Mesenchymal stem cell (in vitro differentiated cells and primary cell): ENCODE measurements around the gene RUSF1.
A peak's percentile ranks its signal among the peaks of the same experiment; 100 is the strongest.

Experiments used
- DNase-seq: peaks from one replicate; pipeline ENCODE4 v3.0.0-alpha.2; 2013
- H2AFZ ChIP-seq: one replicate; pipeline ENCODE4 v1.6.1; 2013; ENCODE audit warnings: low read depth, mild to moderate bottlenecking, control low read depth, inconsistent platforms, low read length, moderate library complexity
- H2AK5ac ChIP-seq: 2 replicates; pipeline ENCODE4 v1.6.1; 2013; ENCODE audit warnings: low read length, moderate library complexity, mild to moderate bottlenecking, inconsistent platforms; ENCODE audit not compliant: severe bottlenecking
- H2BK120ac ChIP-seq: one replicate; pipeline ENCODE4 v1.6.1; 2013; ENCODE audit warnings: low read depth, mild to moderate bottlenecking, inconsistent platforms, low read length, moderate library complexity
- H2BK12ac ChIP-seq, 2 experiments: one replicate each; pipeline ENCODE4 v1.6.1; 2013; ENCODE audit warnings: inconsistent platforms in 2 of 2, low read length in 2 of 2, mild to moderate bottlenecking in 2 of 2, moderate library complexity in 2 of 2, control low read depth in 1 of 2
- H2BK15ac ChIP-seq: one replicate; pipeline ENCODE4 v1.6.1; 2013; ENCODE audit warnings: mild to moderate bottlenecking, low read depth, inconsistent platforms; ENCODE audit not compliant: poor library complexity, severe bottlenecking
- H2BK5ac ChIP-seq: 2 replicates; pipeline ENCODE4 v1.6.1; 2013; ENCODE audit warnings: low read depth, mild to moderate bottlenecking, low read length, control low read depth, inconsistent platforms; ENCODE audit not compliant: poor library complexity, severe bottlenecking
- H3K14ac ChIP-seq, 2 experiments: one replicate each; pipeline ENCODE4 v1.6.1; 2013; ENCODE audit warnings: inconsistent platforms in 2 of 2, low read length in 2 of 2, control low read depth in 1 of 2, mild to moderate bottlenecking in 1 of 2, moderate library complexity in 1 of 2
- H3K18ac ChIP-seq, 2 experiments: one replicate each; pipeline ENCODE4 v1.6.1; 2013; ENCODE audit warnings: inconsistent platforms in 2 of 2, low read length in 2 of 2, control low read depth in 1 of 2, low read depth in 1 of 2, mild to moderate bottlenecking in 1 of 2
- H3K23ac ChIP-seq, 2 experiments: one replicate each; pipeline ENCODE4 v1.6.1; 2013; ENCODE audit warnings: inconsistent platforms in 2 of 2, low read length in 2 of 2, mild to moderate bottlenecking in 2 of 2, moderate library complexity in 2 of 2, control low read depth in 1 of 2
- H3K27ac ChIP-seq: 2 replicates; pipeline ENCODE4 v1.5.1; 2013; ENCODE audit warnings: mild to moderate bottlenecking, moderate library complexity, low read length, control low read depth, inconsistent platforms; ENCODE audit not compliant: poor library complexity, severe bottlenecking
- H3K27me3 ChIP-seq, 2 experiments: 2 replicates each; pipeline versions ENCODE4 v1.6.1 to v1.7.0; 2013; ENCODE audit warnings: low read length in 2 of 2, mild to moderate bottlenecking in 2 of 2, moderate library complexity in 2 of 2, control low read depth in 1 of 2, inconsistent platforms in 1 of 2; ENCODE audit not compliant: control insufficient read depth in 1 of 2, insufficient read depth in 1 of 2
- H3K36me3 ChIP-seq, 2 experiments: 2 replicates each; pipeline versions ENCODE4 v1.6.1 to v1.7.0; 2013; ENCODE audit warnings: low read length in 2 of 2, control low read depth in 1 of 2, inconsistent platforms in 1 of 2, low read depth in 1 of 2, mild to moderate bottlenecking in 1 of 2; ENCODE audit not compliant: insufficient read depth in 2 of 2, control insufficient read depth in 1 of 2
- H3K4ac ChIP-seq, 2 experiments: one replicate each; pipeline ENCODE4 v1.6.1; 2013; ENCODE audit warnings: inconsistent platforms in 2 of 2, low read length in 2 of 2, mild to moderate bottlenecking in 2 of 2, moderate library complexity in 2 of 2, control low read depth in 1 of 2, low read depth in 1 of 2
- H3K4me1 ChIP-seq: 2 replicates; pipeline ENCODE4 v1.6.1; 2013; ENCODE audit warnings: low read depth, low read length, control low read depth; ENCODE audit not compliant: control insufficient read depth, insufficient read depth
- H3K4me2 ChIP-seq: 2 replicates; pipeline ENCODE4 v1.6.1; 2013; ENCODE audit warnings: low read length, mild to moderate bottlenecking, inconsistent platforms; ENCODE audit not compliant: poor library complexity, severe bottlenecking
- H3K4me3 ChIP-seq, 2 experiments: 2 replicates each; pipeline versions ENCODE4 v1.5.1 to v1.7.0; 2013; ENCODE audit warnings: low read length in 2 of 2, mild to moderate bottlenecking in 2 of 2, control low read depth in 1 of 2, low read depth in 1 of 2; ENCODE audit not compliant: insufficient read depth in 1 of 2
- H3K79me1 ChIP-seq: replicated peaks from 2 replicates; pipeline ENCODE4 v1.6.1; 2013; ENCODE audit warnings: mild to moderate bottlenecking, control low read depth, low read length, inconsistent platforms; ENCODE audit not compliant: poor library complexity, severe bottlenecking
- H3K9ac ChIP-seq: 2 replicates; pipeline ENCODE4 v1.7.0; 2013; ENCODE audit warnings: mild to moderate bottlenecking, low read length, moderate library complexity
- H3K9me3 ChIP-seq: 2 replicates; pipeline ENCODE4 v1.7.0; 2013; ENCODE audit warnings: mild to moderate bottlenecking, low read length; ENCODE audit not compliant: control insufficient read depth
- H4K8ac ChIP-seq: one replicate; pipeline ENCODE4 v1.6.1; 2013; ENCODE audit warnings: inconsistent platforms, mild to moderate bottlenecking, low read length, moderate library complexity
- H4K91ac ChIP-seq: one replicate; pipeline ENCODE4 v1.6.1; 2013; ENCODE audit warnings: mild to moderate bottlenecking, low read length, inconsistent platforms
- WGBS: methylation state at CpG from one replicate; pipeline ENCODE4 v1.1.7; 2013; ENCODE audit warnings: mixed read lengths; 5-methylcytosine and 5-hydroxymethylcytosine counted together

RUSF1 gene

GRCh38 chr16:31456988-31457360 is 51.2 kb downstream of the RUSF1 start:
- peaks cover 23% of the 10 kb centered on the region for H3K79me1 ChIP-seq
- no peak overlapping the region for H2BK5ac ChIP-seq
- H2AFZ ChIP-seq = no peak overlapping the region
- no peak overlapping the region for H4K91ac ChIP-seq
- H2AK5ac ChIP-seq = no peak overlapping the region
- H3K9me3 ChIP-seq = no peaks in the 10 kb centered on the region
- H2BK12ac ChIP-seq = no peak overlapping the region
- peak overlapping the region in 1 of 2 experiments; percentile 30 for H3K4ac ChIP-seq
- H3K27me3 ChIP-seq = no peaks in the 10 kb centered on the region
- no peak overlapping the region for H3K4me2 ChIP-seq
- H3K4me1 ChIP-seq = peaks cover 41% of the 10 kb centered on the region
- no peak for DNase-seq
- H3K36me3 ChIP-seq = peaks cover 15 to 24% of the 10 kb centered on the region in 2 experiments
- H3K27ac ChIP-seq = no peak overlapping the region
- no peak overlapping the region for H4K8ac ChIP-seq
- WGBS = 92% methylated on average over 8 of the region's 8 CpGs
- no peak overlapping the region for H3K14ac ChIP-seq
- H3K23ac ChIP-seq = no peak overlapping the region
- no peak overlapping the region for H2BK15ac ChIP-seq
- peak overlapping the region; percentile 99 for H3K9ac ChIP-seq
- no peak overlapping the region for H2BK120ac ChIP-seq
- peak overlapping the region in 1 of 2 experiments; percentile 87 for H3K4me3 ChIP-seq
- H3K18ac ChIP-seq = no peak overlapping the region

- no peak overlapping the region for H2BK12ac ChIP-seq
- no peak overlapping the region for H2BK5ac ChIP-seq
- WGBS = 89% methylated on average over 17 of the region's 17 CpGs
- H4K8ac ChIP-seq = no peak overlapping the region
- no peak overlapping the region for H3K23ac ChIP-seq
- H3K4ac ChIP-seq = no peak overlapping the region
- no peaks in the 10 kb centered on the region for H3K9me3 ChIP-seq
- H3K79me1 ChIP-seq = peaks cover 17% of the 10 kb centered on the region
- H3K4me2 ChIP-seq = no peak overlapping the region
- H3K27me3 ChIP-seq = no peaks in the 10 kb centered on the region
- no peak overlapping the region for H3K27ac ChIP-seq
- H2BK120ac ChIP-seq = no peak overlapping the region
- peaks cover 45% of the 10 kb centered on the region for H3K4me1 ChIP-seq
- peaks cover 10 to 21% of the 10 kb centered on the region in 2 experiments for H3K36me3 ChIP-seq
- H3K4me3 ChIP-seq = peak overlapping the region in 1 of 2 experiments; percentile 27
- H2AFZ ChIP-seq = no peak overlapping the region
- no peak for DNase-seq
- no peak overlapping the region for H2AK5ac ChIP-seq
- H4K91ac ChIP-seq = peak overlapping the region; percentile 21
- H2BK15ac ChIP-seq = no peak overlapping the region
- H3K9ac ChIP-seq = peak overlapping the region; percentile 22
- H3K18ac ChIP-seq = no peak overlapping the region
- H3K14ac ChIP-seq = no peak overlapping the region
Measured at GRCh38 chr16:31455601-31456314, 52.4 kb downstream of the RUSF1 start.

GRCh38 chr16:31453255-31454204 is 54.7 kb downstream of the RUSF1 start:
- Histone ChIP-seq H2BK120ac (no peak overlapping the region), H3K9ac (peak overlapping the region; percentile 78), H3K14ac (peak overlapping the region in 1 of 2 experiments; percentile 86), H2AK5ac (peak overlapping the region; percentile 65), H3K4me2 (no peak overlapping the region), H2AFZ (no peak overlapping the region), H4K91ac (peak overlapping the region; percentile 84), H3K23ac (peak overlapping the region in 1 of 2 experiments; percentile 24), H3K4ac (peak overlapping the region in 1 of 2 experiments; percentile 82), H3K27me3 (no peaks in the 10 kb centered on the region), H3K18ac (peak overlapping the region; percentile 13 to 72), H2BK5ac (no peak overlapping the region), H2BK15ac (no peak overlapping the region), H3K4me3 (peak overlapping the region in 1 of 2 experiments; percentile 28), H3K27ac (peak overlapping the region; percentile 31), H3K79me1 (peaks cover 17% of the 10 kb centered on the region), H4K8ac (peak overlapping the region; percentile 76), H2BK12ac (peak overlapping the region; percentile 3 to 53), H3K4me1 (peaks cover 42% of the 10 kb centered on the region), H3K9me3 (no peaks in the 10 kb centered on the region), H3K36me3 (peaks cover 10 to 21% of the 10 kb centered on the region in 2 experiments)
- 39% methylated on average over 18 of the region's 20 CpGs for WGBS
- peak; percentile 85 for DNase-seq
